GM20431 (cell line): ENCODE data around the gene B4GALT3.

Experiments
- in situ Hi-C: fragments of 300-500 bp; cut with MseI, MboI; formaldehyde crosslinking; loops from one replicate; pipeline ENCODE4 v1.15.0; 2020; ENCODE audit warnings: low sequenced_read_pairs; ENCODE audit not compliant: unreplicated experiment

B4GALT3 gene

DNA sequence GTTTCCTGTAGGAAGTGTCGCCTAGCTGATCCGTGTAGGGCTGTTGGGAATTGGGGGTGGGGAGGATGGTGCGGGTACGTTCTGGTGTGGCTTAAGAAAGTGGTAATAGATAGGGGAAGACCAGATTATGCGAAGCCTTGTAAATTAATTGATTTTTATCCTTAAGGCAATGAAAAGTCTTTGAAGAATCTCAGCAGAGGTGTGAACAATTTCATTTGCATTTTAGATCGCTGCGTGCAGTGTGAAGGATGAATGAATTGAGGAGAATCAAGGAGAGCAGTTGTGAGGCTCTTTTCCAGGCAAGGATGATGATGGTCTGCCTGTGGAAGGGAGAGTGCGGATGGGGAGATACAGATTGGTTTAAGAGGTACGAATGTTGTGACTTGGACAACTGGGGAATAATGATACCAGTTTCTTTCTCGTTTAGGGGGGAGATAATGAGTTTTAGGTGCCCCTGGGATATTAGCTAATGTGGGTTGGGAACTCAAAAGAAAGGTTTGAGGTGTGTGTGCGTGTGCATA lies 44.0 kb downstream of the B4GALT3 start:
- in situ Hi-C loops = no loop called here

DNA sequence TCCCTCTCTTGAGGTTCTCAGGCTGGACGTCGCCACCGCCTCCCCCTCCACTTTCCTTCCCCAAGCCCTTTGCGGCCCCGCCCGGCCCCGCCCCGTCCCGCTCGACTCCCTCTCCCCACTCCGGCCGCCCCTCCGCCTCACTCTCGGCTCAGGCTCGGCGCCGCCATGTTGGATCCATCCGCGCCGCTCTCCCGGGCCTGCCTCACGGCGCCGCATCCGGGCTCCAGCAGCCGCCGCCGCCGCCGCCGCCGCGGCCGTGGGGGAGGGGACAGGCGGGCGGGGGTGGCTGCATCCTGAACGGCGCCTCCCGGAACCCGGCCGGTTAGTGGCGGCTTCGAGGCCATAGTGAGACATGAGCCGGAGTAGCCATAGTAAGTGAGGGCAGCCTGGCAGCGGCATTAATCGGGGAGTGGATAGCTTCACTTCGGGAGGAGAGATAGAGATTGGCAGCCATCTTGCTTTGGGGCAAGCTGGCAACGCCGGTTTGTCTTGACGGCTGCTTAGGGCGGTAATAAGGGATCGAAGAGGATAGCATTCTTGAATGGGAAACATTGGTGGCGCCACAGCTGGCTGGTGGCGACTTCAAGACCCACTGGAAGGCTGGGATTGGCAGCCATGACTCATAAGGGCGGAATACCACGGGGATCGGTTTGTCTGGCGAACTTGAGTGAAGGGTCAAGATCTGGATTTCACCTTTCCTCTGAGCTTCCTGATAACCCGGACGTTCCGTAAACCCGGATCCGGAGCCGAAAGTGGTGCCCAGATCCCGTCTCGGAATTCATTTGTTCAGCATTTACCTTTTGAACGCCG lies 44.7 kb downstream of the B4GALT3 start, which contains the start of gene DEDD:
DEDD (minus strand) TSS at position 258 of the 810 bp plus-strand sequence. CDS start 8,205 bp downstream, outside the sequence.
- in situ Hi-C loops = no loop called here

DNA sequence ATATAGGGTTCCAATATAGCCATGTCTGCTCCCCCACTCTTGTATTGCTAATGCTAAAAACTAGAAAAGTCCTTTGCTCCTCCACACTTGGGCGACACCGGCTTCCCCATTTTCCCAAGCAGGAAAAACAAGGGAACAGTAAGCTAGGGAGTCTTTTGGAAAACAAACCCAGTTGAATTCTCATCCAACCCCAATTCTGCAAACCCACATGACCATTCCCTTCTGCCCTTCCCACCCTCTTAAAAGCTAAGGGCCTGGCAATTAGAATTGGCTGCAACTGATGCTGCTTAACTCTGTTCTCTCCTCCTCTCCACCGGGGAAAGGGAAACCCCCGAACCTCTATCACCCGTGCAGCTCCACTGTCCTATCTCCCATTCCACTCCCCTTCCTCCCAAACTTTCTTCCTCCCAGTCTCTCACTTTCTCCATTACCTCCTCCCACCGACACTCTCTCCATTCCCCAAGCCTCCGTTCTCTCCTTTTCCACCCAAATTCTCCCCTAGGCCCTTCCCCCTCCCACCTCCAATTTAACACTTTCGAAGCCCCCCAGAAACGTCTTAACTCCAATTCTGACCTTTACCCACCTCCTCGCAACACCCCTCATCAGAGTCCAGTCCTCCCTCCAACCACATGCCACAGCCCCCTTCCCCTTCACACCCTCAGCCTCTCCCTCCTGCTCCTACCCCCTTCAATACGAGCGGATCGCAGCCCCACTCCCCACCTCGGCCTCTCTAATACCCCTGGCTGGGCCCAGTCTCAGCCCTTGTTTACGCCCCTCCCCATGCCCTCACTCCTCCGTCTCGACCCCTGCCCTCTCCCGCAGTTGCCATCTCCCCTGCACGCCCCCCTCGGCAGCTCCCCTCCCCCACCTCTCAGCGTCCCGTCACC lies 45.5 kb downstream of the B4GALT3 start:
- in situ Hi-C loops = no loop called here

DNA sequence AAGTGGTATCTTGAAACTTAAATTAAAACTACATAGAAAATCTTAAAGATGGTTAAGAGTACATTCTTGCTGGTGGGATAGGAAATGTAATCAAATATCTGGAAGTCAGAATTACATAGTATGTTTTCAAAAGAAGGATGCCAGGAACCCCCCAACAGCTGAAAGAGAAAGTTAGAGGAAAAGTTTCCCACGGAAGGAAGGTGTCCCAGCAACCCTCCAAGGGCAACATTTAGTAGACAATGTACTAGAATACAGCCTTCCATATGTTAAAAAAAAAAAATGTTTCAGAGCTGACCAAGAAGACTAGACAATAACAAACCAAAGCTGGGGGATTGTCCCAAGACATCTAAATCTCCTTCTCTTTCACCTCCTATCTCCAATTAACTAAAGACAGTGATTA lies 47.0 kb downstream of the B4GALT3 start:
- in situ Hi-C loops = no loop called here

DNA sequence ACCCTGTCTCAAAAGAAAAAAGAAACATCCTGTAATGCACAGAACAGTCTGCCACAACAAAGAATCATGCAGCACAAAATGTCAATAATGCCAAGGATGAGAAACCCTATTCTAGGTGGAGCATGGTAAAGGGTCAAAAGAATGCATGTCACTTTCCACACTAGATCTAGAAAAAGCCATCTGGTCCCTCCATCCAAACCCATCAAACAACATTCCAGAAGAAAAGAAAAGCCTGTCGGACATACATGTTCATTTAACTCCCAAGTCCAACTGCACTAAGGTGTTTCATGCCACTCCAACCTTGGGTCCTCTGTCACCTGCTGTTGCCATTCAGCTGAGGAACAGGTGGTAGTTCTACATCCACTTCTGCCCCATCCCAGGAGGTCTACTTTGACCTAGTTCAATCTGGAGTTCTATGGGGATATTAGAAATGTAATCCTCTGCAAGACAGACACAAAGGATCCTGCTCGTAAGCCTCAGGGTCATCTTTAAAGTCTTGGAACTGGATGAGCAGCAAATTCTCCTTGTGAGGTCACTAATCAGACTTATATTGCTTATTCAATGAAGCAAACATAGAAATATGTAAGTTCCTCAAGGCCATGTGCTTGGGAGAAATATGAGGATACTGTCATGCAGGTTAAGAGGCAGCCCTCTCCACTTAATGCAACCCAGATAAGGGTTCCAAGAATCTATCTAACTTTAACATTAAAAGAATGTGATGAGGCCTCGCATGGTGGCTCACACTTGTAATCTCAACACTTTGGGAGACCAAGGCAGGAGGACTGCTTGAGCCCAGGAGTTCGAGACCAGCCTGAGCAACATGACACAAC lies 48.5 kb downstream of the B4GALT3 start:
- in situ Hi-C loops = no loop called here

DNA sequence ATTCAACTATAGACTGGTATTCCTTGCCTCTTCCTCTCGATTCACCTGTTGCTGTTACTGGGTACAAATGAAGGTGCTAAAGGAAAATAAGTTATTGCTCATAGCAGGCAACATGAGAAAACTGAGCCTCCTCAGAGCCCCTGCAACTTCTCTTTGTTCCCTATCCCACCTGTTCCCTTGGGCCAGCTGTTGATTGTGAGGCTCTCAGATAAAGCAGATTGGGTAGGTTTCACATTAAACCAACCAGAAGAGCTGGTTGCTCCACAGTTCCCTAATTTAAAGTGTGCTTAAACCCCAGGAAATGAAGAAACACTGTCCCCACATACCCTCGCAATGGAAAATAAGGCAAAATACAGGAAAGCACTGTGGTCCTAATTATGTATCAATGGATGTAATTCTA lies 49.7 kb downstream of the B4GALT3 start:
- in situ Hi-C loops = no loop called here

DNA sequence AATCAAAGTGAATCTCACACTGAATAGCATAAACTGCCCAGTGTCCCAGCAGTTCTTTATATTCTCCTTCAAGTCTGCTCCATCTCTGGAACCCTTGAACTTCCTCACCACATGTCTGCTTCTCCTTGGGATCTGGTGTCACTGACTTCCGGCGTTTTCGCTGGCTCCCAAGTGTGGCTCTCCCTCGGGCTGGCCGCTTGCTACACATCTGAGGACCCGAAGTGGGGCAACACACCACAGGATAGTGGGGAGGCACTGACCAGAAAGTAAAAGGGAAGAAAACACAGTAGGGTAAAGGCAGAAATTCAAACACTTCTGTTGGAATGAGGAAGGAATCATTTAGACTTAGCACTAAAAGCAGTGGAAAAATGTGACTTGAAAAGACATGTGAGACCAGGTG lies 54.3 kb downstream of the B4GALT3 start:
- in situ Hi-C loops = no loop called here

DNA sequence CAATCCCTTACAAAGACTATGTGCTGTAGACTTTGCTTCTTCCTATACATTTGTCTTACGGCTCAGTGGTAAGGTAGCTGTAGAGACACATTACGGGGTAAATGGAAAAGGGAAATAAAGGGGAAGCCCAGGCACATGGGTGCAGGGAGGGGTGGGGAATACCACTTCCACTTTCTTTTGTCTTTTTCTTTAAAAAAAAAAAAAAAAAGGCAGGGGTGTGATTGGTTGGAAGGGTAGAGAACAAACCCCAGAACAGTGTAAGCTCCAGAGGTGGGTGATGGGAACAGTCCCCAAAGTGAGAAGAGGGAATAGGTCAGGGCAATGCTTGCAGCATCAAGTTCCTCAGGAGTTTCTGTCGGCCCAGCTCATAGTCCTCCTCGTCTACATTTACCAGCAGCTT lies 55.5 kb downstream of the B4GALT3 start:
- in situ Hi-C loops = no loop called here
